SK-N-SH treated with all-trans-retinoic acid at 6 μM for 48 hours (cell line): ENCODE measurements around the gene NYAP2.

Experiments
- ATAC-seq: fragments of 200-7000 bp; cut with Tn5 transposase; 3 replicates; pipeline ENCODE4 v1.9.1; 2020; ENCODE audit warnings: mild to moderate bottlenecking, moderate library complexity
- ARNTL ChIP-seq: fragments of 450-650 bp; formaldehyde crosslinking; IDR thresholded peaks from 2 replicates; pipeline ENCODE4 v1.5.0; 2020; ENCODE audit warnings: low read depth, mild to moderate bottlenecking, moderate library complexity, borderline replicate concordance
- BACH2 ChIP-seq: fragments of 250-450 bp; sonication (Bioruptor Pico); IDR thresholded peaks from 2 replicates; pipeline ENCODE4 v1.9.0; 2021; ENCODE audit warnings: mild to moderate bottlenecking, borderline replicate concordance
- CSDC2 ChIP-seq: fragments of 250-450 bp; sonication (Bioruptor Pico); IDR thresholded peaks from 2 replicates; pipeline ENCODE4 v1.5.0; 2020; ENCODE audit warnings: mild to moderate bottlenecking, moderate library complexity
- CSRNP3 ChIP-seq: fragments of 250-450 bp; sonication (Bioruptor Pico); IDR thresholded peaks from 2 replicates; pipeline ENCODE4 v1.5.1; 2021; ENCODE audit warnings: mild to moderate bottlenecking, moderate library complexity
- GLIS3 ChIP-seq: fragments of 250-450 bp; sonication (Bioruptor Pico); IDR thresholded peaks from 2 replicates; pipeline ENCODE4 v1.5.0; 2020; ENCODE audit warnings: mild to moderate bottlenecking, moderate library complexity
- ISL1 ChIP-seq: fragments of 250-450 bp; sonication (Bioruptor Pico); IDR thresholded peaks from 2 replicates; pipeline ENCODE4 v2.1.2; 2022; ENCODE audit warnings: mild to moderate bottlenecking, moderate library complexity
- OSR1 ChIP-seq: fragments of 250-450 bp; sonication (Bioruptor Pico); IDR thresholded peaks from 2 replicates; pipeline ENCODE4 v1.8.0; 2022; ENCODE audit warnings: moderate library complexity, mild to moderate bottlenecking, inconsistent platforms
- PATZ1 ChIP-seq: fragments of 250-450 bp; sonication (Bioruptor Pico); IDR thresholded peaks from 2 replicates; pipeline ENCODE4 v1.8.0; 2020; ENCODE audit warnings: mild to moderate bottlenecking, moderate library complexity, borderline replicate concordance
- POU6F1 ChIP-seq: fragments of 250-450 bp; sonication (Bioruptor Pico); IDR thresholded peaks from 2 replicates; pipeline ENCODE4 v1.8.0; 2021; ENCODE audit warnings: low read depth, mild to moderate bottlenecking, moderate library complexity, borderline replicate concordance
- PPARA ChIP-seq: fragments of 250-450 bp; sonication (Bioruptor Pico); IDR thresholded peaks from 2 replicates; pipeline ENCODE4 v1.5.0; 2020; ENCODE audit warnings: mild to moderate bottlenecking, borderline replicate concordance
- RARB ChIP-seq: fragments of 250-450 bp; sonication (Bioruptor Pico); IDR thresholded peaks from 2 replicates; pipeline ENCODE4 v1.8.0; 2021; ENCODE audit warnings: mild to moderate bottlenecking, moderate library complexity
- SNAI2 ChIP-seq: fragments of 250-450 bp; sonication (Bioruptor Pico); IDR thresholded peaks from 2 replicates; pipeline ENCODE4 v1.5.0; 2020; ENCODE audit warnings: mild to moderate bottlenecking, moderate library complexity
- TCF4 ChIP-seq: fragments of 250-450 bp; sonication (Bioruptor Pico); IDR thresholded peaks from 2 replicates; pipeline ENCODE4 v1.8.0; 2021; ENCODE audit warnings: mild to moderate bottlenecking, moderate library complexity, borderline replicate concordance
- TOX ChIP-seq: fragments of 250-450 bp; sonication (Bioruptor Pico); IDR thresholded peaks from 2 replicates; pipeline ENCODE4 v1.8.0; 2021; ENCODE audit warnings: mild to moderate bottlenecking, moderate library complexity, borderline replicate concordance
- TSHZ2 ChIP-seq: fragments of 250-450 bp; sonication (Bioruptor Pico); IDR thresholded peaks from 2 replicates; pipeline ENCODE4 v1.5.0; 2020; ENCODE audit warnings: mild to moderate bottlenecking, moderate library complexity
- ZC3H10 ChIP-seq: fragments of 250-450 bp; sonication (Bioruptor Pico); IDR thresholded peaks from 2 replicates; pipeline ENCODE4 v1.5.1; 2021; ENCODE audit warnings: mild to moderate bottlenecking, moderate library complexity
- ZFP3 ChIP-seq: fragments of 250-450 bp; sonication (Bioruptor Pico); IDR thresholded peaks from 2 replicates; pipeline ENCODE4 v1.5.0; 2020; ENCODE audit warnings: mild to moderate bottlenecking, moderate library complexity
- ZFP30 ChIP-seq: fragments of 450-650 bp; formaldehyde crosslinking; IDR thresholded peaks from 2 replicates; pipeline ENCODE4 v1.5.0; 2022; ENCODE audit warnings: mild to moderate bottlenecking, moderate library complexity
- ZNF565 ChIP-seq: fragments of 450-650 bp; formaldehyde crosslinking; conservative IDR thresholded peaks from 2 replicates; pipeline ENCODE4 v1.5.0; 2020; ENCODE audit warnings: low read depth, mild to moderate bottlenecking, moderate library complexity
- ZNF70 ChIP-seq: fragments of 450-650 bp; formaldehyde crosslinking; IDR thresholded peaks from 2 replicates; pipeline ENCODE4 v1.5.0; 2020; ENCODE audit warnings: mild to moderate bottlenecking, moderate library complexity
- ZNF8 ChIP-seq: fragments of 450-650 bp; formaldehyde crosslinking; IDR thresholded peaks from 2 replicates; pipeline ENCODE4 v1.5.0; 2020; ENCODE audit warnings: mild to moderate bottlenecking, moderate library complexity

The NYAP2 gene

GRCh38 chr2:225694664-225695063 is 295.2 kb downstream of the NYAP2 start:
- ATAC-seq: no peak
- TF ChIP-seq CSDC2 (CRISPR knock-in tag): no peak
- TF ChIP-seq ISL1 (CRISPR knock-in tag): no peak
- TF ChIP-seq RARB: no peak
- TF ChIP-seq ZFP3: no peak
- no peak for TF ChIP-seq ZNF565 (CRISPR knock-in tag)
- no peak for TF ChIP-seq ZFP30 (CRISPR knock-in tag)
- TF ChIP-seq SNAI2 (CRISPR knock-in tag): no peak
- TF ChIP-seq ZC3H10 (CRISPR knock-in tag): no peak

- no peak for ATAC-seq
- TF ChIP-seq CSDC2 (CRISPR knock-in tag) (no peak), GLIS3 (no peak), CSRNP3 (CRISPR knock-in tag) (no peak), SNAI2 (CRISPR knock-in tag) (no peak), BACH2 (no peak), ZC3H10 (CRISPR knock-in tag) (no peak), ZNF8 (CRISPR knock-in tag) (no peak), ZNF565 (CRISPR knock-in tag) (no peak), PPARA (CRISPR knock-in tag) (no peak), ISL1 (CRISPR knock-in tag) (no peak), TCF4 (CRISPR knock-in tag) (no peak), ZFP3 (no peak), ZNF70 (CRISPR knock-in tag) (no peak), PATZ1 (no peak), POU6F1 (CRISPR knock-in tag) (no peak), TOX (CRISPR knock-in tag) (no peak), RARB (no peak), OSR1 (CRISPR knock-in tag) (no peak), ARNTL (no peak), TSHZ2 (CRISPR knock-in tag) (no peak)
Observed at GRCh38 chr2:225697936-225698335, 298.4 kb downstream of the NYAP2 start.
